OCI-LY1 (cell line): ENCODE measurements around the gene HILPDA.
"Not testable (repeated sequence)": the region's sequence is repeated elsewhere in the genome, so short reads cannot be mapped to it uniquely, and the experiment has no call there.

Source experiments
- H2AFZ ChIP-seq: fragments of 200-600 bp; sonication (generic), shearing (Covaris generic); 2 replicates; pipeline ENCODE4 v1.6.0; 2014; ENCODE audit warnings: antibody characterized with exemption, mild to moderate bottlenecking, low read length
- H3F3A ChIP-seq: fragments of 200-600 bp; sonication (generic), shearing (Covaris generic); 2 replicates; pipeline ENCODE4 v1.6.0; 2014; ENCODE audit warnings: mild to moderate bottlenecking, antibody characterized with exemption, low read length, moderate library complexity; ENCODE audit not compliant: insufficient read depth
- H3K27ac ChIP-seq: fragments of 200-600 bp; sonication (generic); 2 replicates; pipeline ENCODE4 v1.5.1; 2014; ENCODE audit warnings: low read length, mixed run types, mild to moderate bottlenecking, low read depth; ENCODE audit not compliant: poor library complexity, severe bottlenecking
- H3K27me3 ChIP-seq: fragments of 200-600 bp; sonication (generic); 2 replicates; pipeline ENCODE4 v1.6.0; 2014; ENCODE audit warnings: antibody characterized with exemption, mild to moderate bottlenecking, low read length, moderate library complexity; ENCODE audit not compliant: insufficient read depth
- H3K36me3 ChIP-seq: fragments of 200-600 bp; sonication (generic); 2 replicates; pipeline ENCODE4 v1.6.1; 2014; ENCODE audit warnings: mild to moderate bottlenecking, antibody characterized with exemption, low read length, moderate library complexity, mixed read lengths; ENCODE audit not compliant: insufficient read depth
- H3K4me1 ChIP-seq: fragments of 200-600 bp; sonication (generic); 2 replicates; pipeline ENCODE4 v1.5.1; 2014; ENCODE audit warnings: mild to moderate bottlenecking, low read length, moderate library complexity; ENCODE audit not compliant: insufficient read depth, severe bottlenecking
- H3K4me2 ChIP-seq: fragments of 200-600 bp; sonication (generic), shearing (Covaris generic); 2 replicates; pipeline ENCODE4 v1.6.1; 2014; ENCODE audit warnings: low read length
- H3K4me3 ChIP-seq: fragments of 200-600 bp; sonication (generic); 2 replicates; pipeline ENCODE4 v1.5.1; 2014; ENCODE audit warnings: low read length, low read depth, mild to moderate bottlenecking, mixed read lengths; ENCODE audit not compliant: poor library complexity, severe bottlenecking
- H3K79me2 ChIP-seq: fragments of 200-600 bp; shearing (Covaris generic); 2 replicates; pipeline ENCODE4 v1.6.1; 2016; ENCODE audit warnings: mixed run types, low read length, mixed read lengths; ENCODE audit not compliant: insufficient read depth
- H3K9ac ChIP-seq: fragments of 200-600 bp; sonication (generic), shearing (Covaris generic); 2 replicates; pipeline ENCODE4 v1.6.1; 2014; ENCODE audit warnings: mild to moderate bottlenecking, low read length, mixed read lengths
- H3K9me2 ChIP-seq: fragments of 200-600 bp; sonication (generic), shearing (Covaris generic); 2 replicates; pipeline ENCODE4 v1.6.1; 2014; ENCODE audit warnings: low read depth, mild to moderate bottlenecking, low read length, mixed read lengths
- H3K9me3 ChIP-seq: fragments of 200-600 bp; shearing (Covaris generic); 2 replicates; pipeline ENCODE4 v1.6.1; 2014; ENCODE audit warnings: low read length, mixed read lengths
- H4K20me1 ChIP-seq: fragments of 200-600 bp; sonication (generic), shearing (Covaris generic); 2 replicates; pipeline ENCODE4 v1.6.0; 2016; ENCODE audit warnings: mild to moderate bottlenecking, low read length; ENCODE audit not compliant: insufficient read depth
- CTCF ChIP-seq: fragments of 200-600 bp; sonication (generic), shearing (Covaris generic); IDR thresholded peaks from 2 replicates; pipeline ENCODE4 v1.5.1; 2017; ENCODE audit warnings: mild to moderate bottlenecking, antibody characterized with exemption, low read length, moderate library complexity, mixed read lengths
- EZH2 ChIP-seq: fragments of 200-600 bp; sonication (generic), shearing (Covaris generic); IDR thresholded peaks from 2 replicates; pipeline ENCODE4 v1.8.0; 2017; ENCODE audit warnings: borderline replicate concordance, mixed run types, mild to moderate bottlenecking, antibody characterized with exemption, low read length, moderate library complexity, mixed read lengths

Gene HILPDA

GRCh38 chr7:128459394-128459878 is 3.8 kb downstream of the HILPDA start:
- H3K4me2 ChIP-seq, result peak overlapping the region; percentile 42
- H2AFZ ChIP-seq, result no peak overlapping the region
- H3K27me3 ChIP-seq, result no peaks in the 10 kb centered on the region
- H3K9ac ChIP-seq, result no peak overlapping the region; the same call in 1 of the 2 replicates
- H3K9me2 ChIP-seq, result no peaks in the 10 kb centered on the region
- H3K79me2 ChIP-seq, result peaks cover 11% of the 10 kb centered on the region
- H3K36me3 ChIP-seq, result peaks cover 12% of the 10 kb centered on the region
- TF ChIP-seq CTCF (peak; percentile 100), EZH2 (no peak)
- no peaks in the 10 kb centered on the region for H3F3A ChIP-seq
- no peak overlapping the region for H3K27ac ChIP-seq
- H3K4me3 ChIP-seq, result no peak overlapping the region
- H3K4me1 ChIP-seq, result peaks cover 42% of the 10 kb centered on the region
- no peaks in the 10 kb centered on the region for H4K20me1 ChIP-seq
- H3K9me3 ChIP-seq, result no peaks in the 10 kb centered on the region

- Histone ChIP-seq H3K9me2 (no peaks in the 10 kb centered on the region), H3K9ac (no peak overlapping the region), H3K4me1 (peaks cover 24% of the 10 kb centered on the region), H3K4me3 (no peak overlapping the region), H4K20me1 (no peaks in the 10 kb centered on the region), H3K79me2 (no peaks in the 10 kb centered on the region), H3F3A (no peaks in the 10 kb centered on the region), H3K9me3 (no peaks in the 10 kb centered on the region), H3K4me2 (no peak overlapping the region), H3K27me3 (no peaks in the 10 kb centered on the region), H2AFZ (no peak overlapping the region), H3K36me3 (peaks cover 8% of the 10 kb centered on the region), H3K27ac (no peak overlapping the region)
- TF ChIP-seq CTCF, result no peak
- TF ChIP-seq EZH2, result no peak
Observed at GRCh38 chr7:128462460-128462859, 6.8 kb downstream of the HILPDA start.

- H3K36me3 ChIP-seq, H2AFZ ChIP-seq, H4K20me1 ChIP-seq, H3K27me3 ChIP-seq, H3K27ac ChIP-seq, H3K4me2 ChIP-seq, H3K4me3 ChIP-seq, H3K79me2 ChIP-seq, H3K9ac ChIP-seq, H3F3A ChIP-seq, H3K9me3 ChIP-seq, H3K9me2 ChIP-seq: not testable (repeated sequence)
- H3K4me1 ChIP-seq, result peaks cover 15% of the 10 kb centered on the region
Observed at GRCh38 chr7:128463345-128463744, 7.7 kb downstream of the HILPDA start.

- H3K4me1 ChIP-seq, H3K4me3 ChIP-seq: not testable (repeated sequence)
Observed at GRCh38 chr7:128463933-128464332, 8.3 kb downstream of the HILPDA start.

GRCh38 chr7:128466871-128467270 is 11.2 kb downstream of the HILPDA start:
- not testable (repeated sequence) for H3K27me3 ChIP-seq, H3K9me2 ChIP-seq, H3K9ac ChIP-seq, H3F3A ChIP-seq, H3K9me3 ChIP-seq, H3K27ac ChIP-seq, H4K20me1 ChIP-seq, H3K4me2 ChIP-seq, H2AFZ ChIP-seq, H3K79me2 ChIP-seq, H3K4me1 ChIP-seq, H3K36me3 ChIP-seq, H3K4me3 ChIP-seq

More at GRCh38 chr7:128463933-128464332, 8.3 kb downstream of the HILPDA start:
- H3F3A ChIP-seq, H3K4me2 ChIP-seq, H3K27me3 ChIP-seq, H3K79me2 ChIP-seq, H3K9ac ChIP-seq, H2AFZ ChIP-seq, H3K27ac ChIP-seq, H4K20me1 ChIP-seq, H3K9me2 ChIP-seq, H3K9me3 ChIP-seq, H3K36me3 ChIP-seq: not testable (repeated sequence)
